Trophoblast cell (in vitro differentiated cells and primary cell): ENCODE data around the gene ELL.
A peak's percentile ranks its signal among the peaks of the same experiment; 100 is the strongest.

Source experiments
- DNase-seq, 2 donors: peaks; one replicate each; pipeline ENCODE4 v3.0.0-alpha.2; 2016
- H2AFZ ChIP-seq: 2 replicates; pipeline ENCODE4 v1.6.1; 2013; ENCODE audit warnings: low read length, moderate library complexity, mild to moderate bottlenecking; ENCODE audit not compliant: insufficient read depth, poor library complexity
- H2AK5ac ChIP-seq: 2 replicates; pipeline ENCODE4 v1.6.1; 2013; ENCODE audit warnings: mild to moderate bottlenecking, low read length
- H2BK120ac ChIP-seq: 2 replicates; pipeline ENCODE4 v1.6.1; 2013; ENCODE audit warnings: low read length, mild to moderate bottlenecking, moderate library complexity; ENCODE audit not compliant: insufficient read depth, poor library complexity
- H2BK12ac ChIP-seq: 2 replicates; pipeline ENCODE4 v1.6.1; 2013; ENCODE audit warnings: mild to moderate bottlenecking, low read length, moderate library complexity
- H2BK5ac ChIP-seq: 2 replicates; pipeline ENCODE4 v1.6.1; 2013; ENCODE audit warnings: low read length, low read depth, moderate library complexity, mild to moderate bottlenecking; ENCODE audit not compliant: poor library complexity
- H3K14ac ChIP-seq: 2 replicates; pipeline ENCODE4 v1.6.1; 2013; ENCODE audit warnings: mild to moderate bottlenecking, low read length
- H3K18ac ChIP-seq: 2 replicates; pipeline ENCODE4 v1.6.1; 2013; ENCODE audit warnings: mild to moderate bottlenecking, low read length
- H3K23ac ChIP-seq: 2 replicates; pipeline ENCODE4 v1.6.1; 2013; ENCODE audit warnings: low read length
- H3K27ac ChIP-seq: 2 replicates; pipeline ENCODE4 v1.5.1; 2013; ENCODE audit warnings: low read depth, mild to moderate bottlenecking, inconsistent platforms, low read length, moderate library complexity
- H3K27me3 ChIP-seq: 2 replicates; pipeline ENCODE4 v1.6.1; 2013; ENCODE audit warnings: inconsistent platforms, mild to moderate bottlenecking, low read length, moderate library complexity; ENCODE audit not compliant: insufficient read depth
- H3K36me3 ChIP-seq, 2 experiments: 1 replicate in 1 of 2; 2 replicates in 1 of 2; pipeline ENCODE4 v1.6.1; 2013; ENCODE audit warnings: low read length in 2 of 2, mild to moderate bottlenecking in 2 of 2, moderate library complexity in 1 of 2; ENCODE audit not compliant: insufficient read depth in 2 of 2, control insufficient read depth in 1 of 2
- H3K4ac ChIP-seq: 2 replicates; pipeline ENCODE4 v1.6.1; 2013; ENCODE audit warnings: low read depth, mild to moderate bottlenecking, low read length, moderate library complexity
- H3K4me1 ChIP-seq, 2 experiments: 1 replicate in 1 of 2; 2 replicates in 1 of 2; pipeline ENCODE4 v1.6.1; 2013; ENCODE audit warnings: low read length in 2 of 2, mild to moderate bottlenecking in 2 of 2, moderate library complexity in 1 of 2; ENCODE audit not compliant: insufficient read depth in 2 of 2, control insufficient read depth in 1 of 2
- H3K4me2 ChIP-seq: 2 replicates; pipeline ENCODE4 v1.6.1; 2013; ENCODE audit warnings: inconsistent platforms, mild to moderate bottlenecking, low read length, moderate library complexity
- H3K4me3 ChIP-seq: 2 replicates; pipeline ENCODE4 v1.5.1; 2013; ENCODE audit warnings: mild to moderate bottlenecking, low read depth, low read length, inconsistent platforms
- H3K79me1 ChIP-seq: one replicate; pipeline ENCODE4 v1.6.1; 2013; ENCODE audit warnings: low read length
- H3K79me2 ChIP-seq: 2 replicates; pipeline ENCODE4 v1.6.1; 2013; ENCODE audit warnings: low read length, mild to moderate bottlenecking; ENCODE audit not compliant: control insufficient read depth, insufficient read depth, poor library complexity
- H3K9ac ChIP-seq: 2 replicates; pipeline ENCODE4 v1.6.1; 2013; ENCODE audit warnings: mild to moderate bottlenecking, low read length
- H3K9me3 ChIP-seq: 2 replicates; pipeline ENCODE4 v1.6.1; 2013; ENCODE audit warnings: low read depth, mild to moderate bottlenecking, control low read depth, inconsistent platforms, low read length; ENCODE audit not compliant: insufficient read depth
- H4K12ac ChIP-seq: 2 replicates; pipeline ENCODE4 v1.6.1; 2013; ENCODE audit warnings: low read depth, mild to moderate bottlenecking, low read length, moderate library complexity
- H4K8ac ChIP-seq: 2 replicates; pipeline ENCODE4 v1.6.1; 2013; ENCODE audit warnings: low read depth, mild to moderate bottlenecking, low read length, moderate library complexity
- H4K91ac ChIP-seq: one replicate; pipeline ENCODE4 v1.6.1; 2013; ENCODE audit warnings: low read depth, mild to moderate bottlenecking, low read length, moderate library complexity
- WGBS: extraction: QIAGEN DNeasy Blood & Tissue Kit; methylation state at CpG from one replicate; pipeline ENCODE4 v1.1.7; 2013; ENCODE audit warnings: missing lambda C conversion rate; ENCODE audit not compliant: insufficient read length, insufficient coverage; ENCODE audit errors: extremely low coverage; 5-methylcytosine and 5-hydroxymethylcytosine counted together

ELL gene

DNA sequence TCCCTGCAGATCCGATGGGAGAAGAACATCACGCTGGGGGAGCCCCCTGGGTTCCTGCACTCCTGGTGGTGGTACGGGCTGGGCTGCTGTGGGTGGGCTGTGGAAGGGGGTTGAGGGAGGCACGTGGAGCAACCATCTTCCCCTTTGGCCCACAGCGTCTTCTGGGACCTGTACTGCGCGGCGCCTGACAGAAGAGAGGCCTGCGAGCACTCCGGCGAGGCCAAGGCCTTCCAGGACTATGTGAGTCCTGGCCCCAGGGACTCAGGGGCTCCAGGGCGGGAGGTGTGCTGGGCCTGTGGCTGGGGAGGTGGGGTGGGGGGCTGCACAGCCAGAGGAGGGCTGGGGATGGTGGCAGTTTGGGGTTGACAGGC, 94.1 kb downstream of the ELL start:
- Histone ChIP-seq H2BK5ac (no peak overlapping the region), H3K27me3 (no peaks in the 10 kb centered on the region), H4K91ac (no peak overlapping the region), H2AFZ (no peak overlapping the region), H2BK120ac (no peak overlapping the region), H2BK12ac (no peak overlapping the region), H4K8ac (no peak overlapping the region), H3K14ac (no peak overlapping the region), H4K12ac (no peak overlapping the region), H3K18ac (no peak overlapping the region), H3K4me1 (peaks cover 16% of the 10 kb centered on the region in 2 experiments), H3K23ac (no peak overlapping the region), H3K4ac (no peak overlapping the region), H2AK5ac (no peak overlapping the region), H3K36me3 (peaks cover 0 to 4% of the 10 kb centered on the region in 2 experiments), H3K4me3 (no peak overlapping the region), H3K9me3 (no peaks in the 10 kb centered on the region), H3K27ac (no peak overlapping the region), H3K9ac (no peak overlapping the region), H3K79me2 (peaks cover 6% of the 10 kb centered on the region), H3K4me2 (no peak overlapping the region), H3K79me1 (peaks cover 10% of the 10 kb centered on the region)
- DNase-seq: no peak
- no CpG with 5 or more reads among the region's 12 CpGs for WGBS

- H2BK120ac ChIP-seq: no peak overlapping the region
- peaks cover 0 to 4% of the 10 kb centered on the region in 2 experiments for H3K36me3 ChIP-seq
- no peak overlapping the region for H4K91ac ChIP-seq
- no peak overlapping the region for H3K9ac ChIP-seq
- H3K4me2 ChIP-seq: no peak overlapping the region
- no peak overlapping the region for H2BK12ac ChIP-seq
- no peaks in the 10 kb centered on the region for H3K9me3 ChIP-seq
- no peak overlapping the region for H3K4me3 ChIP-seq
- H2AFZ ChIP-seq: no peak overlapping the region
- no peak overlapping the region for H4K8ac ChIP-seq
- H2BK5ac ChIP-seq: no peak overlapping the region
- H3K18ac ChIP-seq: no peak overlapping the region
- H3K27ac ChIP-seq: no peak overlapping the region
- peaks cover 6% of the 10 kb centered on the region for H3K79me2 ChIP-seq
- DNase-seq: no peak
- no peak overlapping the region for H4K12ac ChIP-seq
- WGBS: no CpG with 5 or more reads among the region's 16 CpGs
- H3K79me1 ChIP-seq: peaks cover 8% of the 10 kb centered on the region
- H3K27me3 ChIP-seq: no peaks in the 10 kb centered on the region
- H3K23ac ChIP-seq: no peak overlapping the region
- no peak overlapping the region for H3K14ac ChIP-seq
- no peak overlapping the region for H3K4ac ChIP-seq
- no peak overlapping the region for H2AK5ac ChIP-seq
- H3K4me1 ChIP-seq: peaks cover 14 to 15% of the 10 kb centered on the region in 2 experiments
Measured at GRCh38 chr19:18427080-18427742, 94.7 kb downstream of the ELL start.

- Histone ChIP-seq H3K9ac (no peak overlapping the region), H2BK5ac (no peak overlapping the region), H3K4me3 (no peak overlapping the region), H2BK12ac (no peak overlapping the region), H4K12ac (no peak overlapping the region), H3K79me1 (peaks cover 8% of the 10 kb centered on the region), H3K27ac (no peak overlapping the region), H3K4me1 (peaks cover 14 to 15% of the 10 kb centered on the region in 2 experiments), H3K79me2 (peaks cover 6% of the 10 kb centered on the region), H3K18ac (peak overlapping the region; percentile 14), H3K9me3 (no peaks in the 10 kb centered on the region), H4K8ac (no peak overlapping the region), H3K4me2 (no peak overlapping the region), H3K36me3 (peaks cover 0 to 4% of the 10 kb centered on the region in 2 experiments), H3K23ac (no peak overlapping the region), H4K91ac (no peak overlapping the region), H2AK5ac (no peak overlapping the region), H3K4ac (no peak overlapping the region), H3K14ac (no peak overlapping the region), H2BK120ac (no peak overlapping the region), H2AFZ (no peak overlapping the region), H3K27me3 (no peaks in the 10 kb centered on the region)
- WGBS: no CpG with 5 or more reads among the region's 8 CpGs
- DNase-seq: no peak
Measured at GRCh38 chr19:18426416-18426767, 95.5 kb downstream of the ELL start.

DNA sequence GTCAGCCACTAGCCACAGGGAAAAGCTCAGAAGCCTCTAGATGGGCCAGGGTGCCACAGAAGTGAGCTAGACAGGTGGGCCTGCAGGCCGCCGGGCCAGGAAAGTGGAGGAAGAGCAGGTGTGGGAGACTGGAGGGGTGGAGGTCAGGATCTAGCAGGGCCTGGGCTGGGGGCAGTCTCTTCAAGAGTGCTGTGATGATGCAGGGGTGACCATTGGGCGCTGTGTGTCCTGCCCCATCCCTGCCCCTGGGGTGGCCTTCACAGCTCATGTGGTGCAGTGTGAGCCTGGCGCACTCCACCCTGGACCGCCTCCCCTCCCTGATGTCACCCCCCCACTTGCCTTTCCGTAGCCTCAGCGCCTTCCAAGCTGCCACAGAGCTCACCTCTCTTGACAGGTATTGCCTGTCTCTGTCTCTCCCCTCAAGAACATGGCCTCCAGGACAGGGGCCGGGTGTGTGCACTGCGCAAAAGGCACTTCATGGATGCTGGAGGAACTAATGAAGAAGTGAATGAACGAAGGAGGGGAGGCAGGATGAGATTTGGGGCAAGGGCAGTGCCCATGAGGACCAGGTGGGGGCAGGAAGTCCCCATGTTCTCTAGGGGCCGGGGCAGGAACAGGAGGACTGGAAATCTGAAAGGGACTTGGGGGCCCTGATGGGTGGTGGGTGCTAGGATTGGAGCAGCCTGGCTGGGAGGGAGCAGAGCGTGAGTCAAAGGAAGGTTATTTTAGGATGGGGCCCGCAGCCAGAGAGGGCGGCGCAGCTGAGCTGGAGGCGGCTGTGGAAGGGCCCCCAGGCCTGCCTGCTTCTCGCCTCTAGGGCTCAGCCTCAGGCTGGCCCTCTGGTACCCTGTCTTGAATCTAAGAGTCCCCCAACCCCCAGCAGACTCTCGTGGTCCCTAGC, 96.1 kb downstream of the ELL start:
- no peaks in the 10 kb centered on the region for H3K9me3 ChIP-seq

More for the DNA sequence above, 96.1 kb downstream of the ELL start:
- H3K36me3 ChIP-seq: peaks cover 0 to 4% of the 10 kb centered on the region in 2 experiments
- peak overlapping the region; percentile 27 for H3K4ac ChIP-seq
- H3K4me2 ChIP-seq: no peak overlapping the region
- H2BK12ac ChIP-seq: no peak overlapping the region
- no peak overlapping the region for H4K91ac ChIP-seq
- H2AFZ ChIP-seq: peak overlapping the region; percentile 17
- H2BK120ac ChIP-seq: peak overlapping the region; percentile 23
- H3K79me1 ChIP-seq: peaks cover 8% of the 10 kb centered on the region
- H3K79me2 ChIP-seq: peaks cover 6% of the 10 kb centered on the region
- H3K9ac ChIP-seq: no peak overlapping the region
- no CpG with 5 or more reads among the region's 18 CpGs for WGBS
- H4K12ac ChIP-seq: no peak overlapping the region
- no peak overlapping the region for H3K23ac ChIP-seq
- DNase-seq: peak; percentile 76 to 77
- no peaks in the 10 kb centered on the region for H3K27me3 ChIP-seq
- H4K8ac ChIP-seq: no peak overlapping the region
- H2BK5ac ChIP-seq: no peak overlapping the region
- peak overlapping the region; percentile 64 for H3K18ac ChIP-seq
- H3K27ac ChIP-seq: no peak overlapping the region
- H3K14ac ChIP-seq: peak overlapping the region; percentile 25
- peaks cover 14 to 15% of the 10 kb centered on the region in 2 experiments for H3K4me1 ChIP-seq
- peak overlapping the region; percentile 32 for H2AK5ac ChIP-seq
- H3K4me3 ChIP-seq: no peak overlapping the region
